HepG2 (cell line): ENCODE results near the gene TMEM219. TPM values are rescaled to one million over a fixed set of nuclear protein-coding genes. Genes with fewer than 3 reads are reported as not detected.

Experiments
- ATAC-seq: fragments of 200-7000 bp; cut with Tn5 transposase; 3 replicates; pipeline ENCODE4 v1.9.1; 2020; ENCODE audit warnings: mild to moderate bottlenecking, moderate library complexity
- BruUV-seq: library from RNA; stranded (reverse); fragments of 400-500 nt; replicated peaks from 2 replicates; lab custom pipeline; 2021; lab: Mats Ljungman, UMichigan
- CTCF ChIA-PET: fragments of 300-600 bp; formaldehyde crosslinking; extraction: SDS; loops from one replicate; lab custom pipeline; 2021; ENCODE audit warnings: low total read pairs, inconsistent platforms, low intra/inter-chr PET ratio; lab: Yijun Ruan, JAX
- POLR2A ChIA-PET: fragments of 350-600 bp; sonication (Branson Sonifier 250); formaldehyde crosslinking; loops from one replicate; lab custom pipeline; 2020; ENCODE audit warnings: antibody characterized with exemption, inconsistent platforms; lab: Yijun Ruan, JAX
- DNase-seq: peaks from one replicate; pipeline ENCODE4 v3.0.0-alpha.2; 2015; ENCODE audit warnings: low spot score
- FAIRE-seq: peaks from 3 replicates; lab custom pipeline; 2011; peaks lifted over from hg19 to GRCh38; lab: Jason Lieb, UNC
- H2AFZ ChIP-seq: one replicate; pipeline ENCODE4 v1.6.1; 2011; ENCODE audit warnings: low read length, inconsistent platforms
- H3K27ac ChIP-seq: fragments of 300-600 bp; 3 replicates; pipeline ENCODE4 v1.8.0; 2011; ENCODE audit warnings: mixed run types, mild to moderate bottlenecking, mixed read lengths, low read length, inconsistent platforms; ENCODE audit not compliant: insufficient read depth; ENCODE audit errors: extremely low read length
- H3K27me3 ChIP-seq, 2 experiments: fragments of 200-600 bp in 1 of 2; 2 replicates in 1 of 2; 3 replicates in 1 of 2; pipeline versions ENCODE4 v1.6.0 to v1.8.0; 2011; ENCODE audit warnings: low read length in 2 of 2, mild to moderate bottlenecking in 2 of 2, moderate library complexity in 2 of 2, inconsistent platforms in 1 of 2; ENCODE audit not compliant: insufficient read depth in 2 of 2, control insufficient read depth in 1 of 2
- H3K36me3 ChIP-seq, 2 experiments: fragments of 200-600 bp in 1 of 2; replicated peaks in 1 of 2; 2 replicates in 1 of 2; 3 replicates in 1 of 2; pipeline versions ENCODE4 v1.5.1 to v1.8.0; 2011; ENCODE audit warnings: low read length in 2 of 2, inconsistent platforms in 1 of 2; ENCODE audit not compliant: insufficient read depth in 2 of 2, control insufficient read depth in 1 of 2
- H3K4me1 ChIP-seq: 2 replicates; pipeline ENCODE4 v1.5.1; 2012; ENCODE audit warnings: low read length, inconsistent platforms; ENCODE audit not compliant: insufficient read depth
- H3K4me2 ChIP-seq: 2 replicates; pipeline ENCODE4 v1.6.0; 2011; ENCODE audit warnings: low read depth, low read length, inconsistent platforms
- H3K4me3 ChIP-seq, 3 experiments: fragments of 200-600 bp in 1 of 3; sonication (generic), shearing (Covaris generic) in 1 of 3; replicated peaks in 1 of 3; 2 replicates each; pipeline ENCODE4 v1.5.1; 2011 to 2016; ENCODE audit warnings: low read length in 3 of 3, inconsistent platforms in 2 of 3, low read depth in 2 of 3, mild to moderate bottlenecking in 2 of 3, control low read depth in 1 of 3, mixed read lengths in 1 of 3; ENCODE audit not compliant: insufficient read depth in 1 of 3
- H3K79me2 ChIP-seq: one replicate; pipeline ENCODE4 v1.6.1; 2011; ENCODE audit warnings: low read length, inconsistent platforms; ENCODE audit not compliant: insufficient read depth
- H3K9ac ChIP-seq: 2 replicates; pipeline ENCODE4 v1.6.0; 2011; ENCODE audit warnings: mild to moderate bottlenecking, low read depth, low read length, inconsistent platforms; ENCODE audit not compliant: insufficient read depth
- H3K9me3 ChIP-seq: 2 replicates; pipeline ENCODE4 v1.5.1; 2012; ENCODE audit warnings: mild to moderate bottlenecking, low read length
- H4K20me1 ChIP-seq: 2 replicates; pipeline ENCODE4 v1.6.0; 2011; ENCODE audit warnings: inconsistent platforms, mild to moderate bottlenecking, low read length, moderate library complexity; ENCODE audit not compliant: insufficient read depth
- ATF6 ChIP-seq: sonication (generic); formaldehyde crosslinking; conservative IDR thresholded peaks from 2 replicates; pipeline ENCODE4 v1.4.0; 2020; ENCODE audit warnings: missing genetic modification reagents
- CBX1 ChIP-seq: IDR thresholded peaks from one replicate; pipeline ENCODE4 v1.6.1; 2016; ENCODE audit warnings: antibody characterized with exemption, low read depth
- KDM1A ChIP-seq: IDR thresholded peaks from 2 replicates; pipeline ENCODE4 v1.6.1; 2016; ENCODE audit warnings: missing compliant biosample characterization
- KLF15 ChIP-seq: sonication (generic); formaldehyde crosslinking; IDR thresholded peaks from 2 replicates; pipeline ENCODE4 v1.8.1; 2023; ENCODE audit warnings: borderline replicate concordance, mild to moderate bottlenecking, inconsistent platforms, missing genetic modification reagents, mixed read lengths
- MED1 ChIP-seq: sonication (generic); formaldehyde crosslinking; IDR thresholded peaks from 2 replicates; pipeline ENCODE4 v1.4.0; 2020; ENCODE audit warnings: missing genetic modification reagents
- PAX8 ChIP-seq: sonication (generic); formaldehyde crosslinking; IDR thresholded peaks from 2 replicates; pipeline ENCODE4 v1.8.0; 2022; ENCODE audit warnings: mild to moderate bottlenecking, missing genetic modification reagents, borderline replicate concordance
- SRY ChIP-seq: sonication (generic); formaldehyde crosslinking; IDR thresholded peaks from 2 replicates; pipeline ENCODE4 v1.8.0; 2022; ENCODE audit warnings: mild to moderate bottlenecking, missing genetic modification reagents
- TOE1 ChIP-seq: sonication (generic); formaldehyde crosslinking; IDR thresholded peaks from 2 replicates; pipeline ENCODE4 v1.4.0; 2020; ENCODE audit warnings: mild to moderate bottlenecking, missing genetic modification reagents
- ZNF3 ChIP-seq: IDR thresholded peaks from 2 replicates; pipeline ENCODE4 v1.7.0; 2017; ENCODE audit warnings: inconsistent platforms
- ZNF543 ChIP-seq: sonication (generic); formaldehyde crosslinking; IDR thresholded peaks from 2 replicates; pipeline ENCODE4 v1.4.0; 2020; ENCODE audit warnings: mild to moderate bottlenecking, missing genetic modification reagents
- ZNF562 ChIP-seq: sonication (generic); formaldehyde crosslinking; IDR thresholded peaks from 2 replicates; pipeline ENCODE4 v1.8.0; 2022; ENCODE audit warnings: missing genetic modification reagents, borderline replicate concordance
- WGBS: methylation state at CpG from one replicate; pipeline ENCODE4 v1.1.6; 2017; ENCODE audit warnings: low lambda C conversion rate; 5-methylcytosine and 5-hydroxymethylcytosine counted together
- in situ Hi-C: cut with HindIII; loops from 2 replicates; pipeline ENCODE4 v1.10.0; 2017; ENCODE audit warnings: low pct_unique_long_range_greater_than_20kb; ENCODE audit not compliant: extremely low pct_ligation_motif_present
- intact Hi-C: fragments of 100-400 bp; cut with micrococcal nuclease; formaldehyde crosslinking; loops from one replicate; pipeline ENCODE4 v1.10.0; 2022; ENCODE audit not compliant: unreplicated experiment
- polyA plus RNA-seq, 8 experiments: library from polyadenylated mRNA; depleted of rRNA in 3 of 8; stranded (reverse) in 7 of 8; unstranded in 1 of 8; fragments of >200 nt; fragmentation: Illumina TruSeq in 4 of 8; extraction: Trizol in 4 of 8; gene quantifications; 2 replicates each; pipeline versions ENCODE4 v1.2.1 to v1.2.3, GENCODE V29; 2011 to 2016; ENCODE audit warnings: low read depth in 4 of 8, missing spikeins in 1 of 8, mixed read lengths in 1 of 8; ENCODE audit not compliant: insufficient read depth in 1 of 8
- total RNA-seq, 5 experiments: library from RNA; depleted of rRNA; stranded (reverse); fragments of >200 nt; fragmentation: Illumina TruSeq; extraction: Trizol; gene quantifications; 2 replicates each; pipeline ENCODE4 v1.2.3, GENCODE V29; 2016; ENCODE audit warnings: low read depth in 1 of 5
- TF ChIP-seq, protein P1 (sequence below): sonication (generic); formaldehyde crosslinking; IDR thresholded peaks from 2 replicates; pipeline ENCODE4 v1.8.1; 2023; ENCODE audit warnings: mild to moderate bottlenecking, missing genetic modification reagents, borderline replicate concordance
- TF ChIP-seq, protein P2 (sequence below), 2 experiments: sonication (generic) in 1 of 2; formaldehyde crosslinking in 1 of 2; IDR thresholded peaks; 2 replicates each; pipeline versions ENCODE4 v1.6.1 to v1.9.0; 2014 to 2022; ENCODE audit warnings: antibody characterized with exemption in 1 of 2, borderline replicate concordance in 1 of 2, inconsistent platforms in 1 of 2, low read depth in 1 of 2, missing genetic modification reagents in 1 of 2

Gene TMEM219
- total and polyA plus RNA-seq, 2 of the 13 experiments (the other 11 are each of a cell fraction or from before 2014, with no cell fraction given), result 105 to 115 TPM

DNA sequence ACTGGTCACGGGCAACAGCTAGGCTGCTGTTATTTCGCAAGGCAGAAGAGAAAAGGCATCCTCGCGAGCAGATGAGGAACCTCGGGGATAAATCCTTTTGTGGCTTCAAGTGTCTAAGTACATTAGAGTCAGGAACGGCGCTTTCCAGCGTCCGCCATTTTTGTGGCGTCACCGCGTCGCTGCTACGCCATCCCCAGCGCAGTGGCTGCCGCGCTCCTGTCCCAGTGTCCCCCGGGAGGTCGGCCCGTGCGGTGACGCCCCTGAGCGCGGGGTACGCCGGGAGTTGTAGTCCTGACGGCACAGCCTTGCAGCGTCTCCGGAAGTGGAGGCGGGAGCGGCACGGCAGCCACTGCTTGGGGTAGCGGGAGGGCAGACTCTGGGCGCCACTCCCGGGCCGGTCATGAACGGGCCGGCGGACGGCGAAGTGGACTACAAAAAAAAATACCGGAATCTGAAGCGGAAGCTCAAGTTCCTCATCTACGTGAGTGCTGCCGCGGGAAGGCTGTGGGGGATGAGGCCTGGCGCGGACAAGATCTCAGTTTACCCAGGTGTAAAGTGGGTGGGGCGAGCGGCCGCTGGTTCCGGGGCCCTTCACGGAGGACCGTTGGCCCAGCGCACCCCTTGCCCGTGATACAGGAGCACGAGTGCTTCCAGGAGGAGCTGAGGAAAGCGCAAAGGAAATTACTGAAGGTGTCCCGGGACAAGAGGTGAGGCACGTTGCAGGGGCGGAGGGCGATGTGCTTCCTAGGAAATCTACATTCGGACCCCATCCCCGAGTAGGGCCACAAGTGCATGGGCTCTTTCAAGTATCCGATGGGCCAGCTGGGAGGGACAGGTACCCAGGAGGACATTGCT, 34.3 kb downstream of the TMEM219 start, which contains the start of gene INO80E (continued):
- TF ChIP-seq PAX8 (CRISPR knock-in tag) (peak; percentile 71; the same call in 1 of the 2 replicates), ZNF543 (CRISPR knock-in tag) (peak; percentile 40; the same call in 1 of the 2 replicates), ATF6 (CRISPR knock-in tag) (no peak)
- TF ChIP-seq, protein P1, sequence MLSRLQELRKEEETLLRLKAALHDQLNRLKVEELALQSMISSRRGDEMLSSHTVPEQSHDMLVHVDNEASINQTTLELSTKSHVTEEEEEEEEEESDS, result 0 out of 2 replicates have a peak, but pooled peaks have one; percentile 24

- Histone ChIP-seq H3K36me3 (peaks cover 9 to 16% of the 10 kb centered on the region in 2 experiments; a peak in 4 of 5 replicates), H3K27ac (peak overlapping the region; percentile 58), H3K4me1 (peaks cover 24% of the 10 kb centered on the region), H2AFZ (peak overlapping the region; percentile 7), H3K9ac (peak overlapping the region; percentile 85), H3K9me3 (no peaks in the 10 kb centered on the region), H3K4me2 (peak overlapping the region; percentile 96), H3K27me3 (peaks cover 0 to 5% of the 10 kb centered on the region in 2 experiments; a peak in 1 of 5 replicates), H4K20me1 (no peaks in the 10 kb centered on the region), H3K79me2 (peaks cover 9% of the 10 kb centered on the region), H3K4me3 (peak overlapping the region; percentile 92 to 95 (median 94))
- 29% methylated on average over 9 of the region's 9 CpGs for WGBS
- in situ Hi-C loops, result no loop called here
- DNase-seq, result no peak
- POLR2A ChIA-PET, result interaction anchor here (0.7 to 2.4 kb wide), 3 partner anchors 23 to 813 kb away, joined by 3 to 16 read pairs (median 3); partner anchors contain the start of gene TAOK2
- intact Hi-C loops, result loop anchor here (5.0 kb wide), 1 partner anchor 35 kb away; the partner anchor contains the start of gene TMEM219
- CTCF ChIA-PET, result no interaction called here
- no TSS peak for BruUV-seq
- ATAC-seq, result peak; percentile 2
- FAIRE-seq, result no peak
- 0 out of 2 replicates have a peak, but pooled peaks have one; percentile 13 for TF ChIP-seq KDM1A (CRISPR knock-in tag)
- TF ChIP-seq ZNF3 (CRISPR knock-in tag), result peak; percentile 51
- TF ChIP-seq ZNF562, result no peak
- no peak for TF ChIP-seq TOE1
- TF ChIP-seq SRY (CRISPR knock-in tag), result no peak
- TF ChIP-seq, protein P2, sequence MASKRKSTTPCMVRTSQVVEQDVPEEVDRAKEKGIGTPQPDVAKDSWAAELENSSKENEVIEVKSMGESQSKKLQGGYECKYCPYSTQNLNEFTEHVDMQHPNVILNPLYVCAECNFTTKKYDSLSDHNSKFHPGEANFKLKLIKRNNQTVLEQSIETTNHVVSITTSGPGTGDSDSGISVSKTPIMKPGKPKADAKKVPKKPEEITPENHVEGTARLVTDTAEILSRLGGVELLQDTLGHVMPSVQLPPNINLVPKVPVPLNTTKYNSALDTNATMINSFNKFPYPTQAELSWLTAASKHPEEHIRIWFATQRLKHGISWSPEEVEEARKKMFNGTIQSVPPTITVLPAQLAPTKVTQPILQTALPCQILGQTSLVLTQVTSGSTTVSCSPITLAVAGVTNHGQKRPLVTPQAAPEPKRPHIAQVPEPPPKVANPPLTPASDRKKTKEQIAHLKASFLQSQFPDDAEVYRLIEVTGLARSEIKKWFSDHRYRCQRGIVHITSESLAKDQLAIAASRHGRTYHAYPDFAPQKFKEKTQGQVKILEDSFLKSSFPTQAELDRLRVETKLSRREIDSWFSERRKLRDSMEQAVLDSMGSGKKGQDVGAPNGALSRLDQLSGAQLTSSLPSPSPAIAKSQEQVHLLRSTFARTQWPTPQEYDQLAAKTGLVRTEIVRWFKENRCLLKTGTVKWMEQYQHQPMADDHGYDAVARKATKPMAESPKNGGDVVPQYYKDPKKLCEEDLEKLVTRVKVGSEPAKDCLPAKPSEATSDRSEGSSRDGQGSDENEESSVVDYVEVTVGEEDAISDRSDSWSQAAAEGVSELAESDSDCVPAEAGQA (IDR thresholded peaks at IDR 0.05; ENCODE audit: low read depth), result 0 out of 2 replicates have a peak, but pooled peaks have one; percentile 6
- TF ChIP-seq, protein P2 (CRISPR knock-in tag; IDR thresholded peaks at IDR 0.05; ENCODE audit: borderline replicate concordance), result no peak
- TF ChIP-seq MED1 (CRISPR knock-in tag), result no peak
- TF ChIP-seq KLF15 (CRISPR knock-in tag), result no peak
- no peak for TF ChIP-seq CBX1
Observed at GRCh38 chr16:29996766-29997250, 34.9 kb downstream of the TMEM219 start.
